Right atrium auricular region (tissue), 2 donors: ENCODE results near the gene TMEM131L. TPM values are rescaled to one million over a fixed set of nuclear protein-coding genes. Genes with fewer than 3 reads are reported as not detected.

Experiments
- DNase-seq: peaks from one replicate; pipeline ENCODE4 v3.0.0-alpha.2; 2019; ENCODE audit warnings: low spot score
- H3K27ac ChIP-seq, 2 donors: fragments of 200-600 bp; sonication (generic); 1 replicate in 1 of 2; 2 replicates in 1 of 2; pipeline ENCODE4 v1.5.1; 2016 to 2019
- H3K27me3 ChIP-seq, 2 donors: fragments of 200-600 bp; sonication (generic); one replicate each; pipeline versions ENCODE4 v1.5.1 to v1.6.0; 2017 to 2019
- H3K36me3 ChIP-seq: fragments of 200-600 bp; sonication (generic); one replicate; pipeline ENCODE4 v1.5.1; 2016
- H3K4me1 ChIP-seq, 2 donors: fragments of 200-600 bp; sonication (generic); one replicate each; pipeline versions ENCODE4 v1.5.1 to v1.6.0; 2017 to 2019
- H3K4me3 ChIP-seq, 2 donors: fragments of 200-600 bp; sonication (generic); 1 replicate in 1 of 2; 2 replicates in 1 of 2; pipeline ENCODE4 v1.5.1; 2017 to 2019; ENCODE audit warnings: mild to moderate bottlenecking in 1 of 2, moderate library complexity in 1 of 2
- H3K9me3 ChIP-seq, 2 donors: fragments of 200-600 bp; sonication (generic); one replicate each; pipeline ENCODE4 v1.5.1; 2019
- CTCF ChIP-seq, 2 donors: fragments of 200-600 bp; sonication (generic); IDR thresholded peaks; one replicate each; pipeline ENCODE4 v1.5.1; 2019; ENCODE audit warnings: antibody characterized with exemption in 2 of 2
- total RNA-seq, 2 donors: library from RNA; depleted of rRNA; stranded (reverse); fragments of >200 nt; gene quantifications; one replicate each; pipeline ENCODE4 v1.1.0, GENCODE V29; 2016

The TMEM131L gene
- total RNA-seq, 2 donors from 2014 or later, result 10.9 to 15.4 TPM

- Histone ChIP-seq H3K36me3 (no peaks in the 10 kb centered on the region), H3K4me1 (peaks cover 0 to 41% of the 10 kb centered on the region in 2 donors), H3K9me3 (no peaks in the 10 kb centered on the region), H3K27ac (peak overlapping the region; percentile 50 to 60), H3K27me3 (no peaks in the 10 kb centered on the region), H3K4me3 (no peak overlapping the region)
- TF ChIP-seq CTCF (IDR thresholded peaks at IDR 0.05), result no peak
- DNase-seq, result no peak
Measured at GRCh38 chr4:153513596-153513995, 47.4 kb downstream of the TMEM131L start.

GRCh38 chr4:153514001-153514526 lies 47.9 kb downstream of the TMEM131L start:
- TF ChIP-seq CTCF (IDR thresholded peaks at IDR 0.05), result no peak
- no peaks in the 10 kb centered on the region for H3K27me3 ChIP-seq
- no peak overlapping the region for H3K4me3 ChIP-seq
- no peak for DNase-seq
- H3K9me3 ChIP-seq, result no peaks in the 10 kb centered on the region
- H3K4me1 ChIP-seq, result peaks cover 0 to 46% of the 10 kb centered on the region in 2 donors
- H3K27ac ChIP-seq, result peak overlapping the region in 1 of 2 donors; percentile 60
- no peaks in the 10 kb centered on the region for H3K36me3 ChIP-seq

- no peaks in the 10 kb centered on the region for H3K9me3 ChIP-seq
- no peaks in the 10 kb centered on the region for H3K36me3 ChIP-seq
- peak overlapping the region; percentile 4 to 60 for H3K27ac ChIP-seq
- no peak overlapping the region for H3K4me3 ChIP-seq
- TF ChIP-seq CTCF (IDR thresholded peaks at IDR 0.05), result no peak
- H3K27me3 ChIP-seq, result no peaks in the 10 kb centered on the region
- no peak for DNase-seq
- H3K4me1 ChIP-seq, result peaks cover 0 to 54% of the 10 kb centered on the region in 2 donors
Measured at GRCh38 chr4:153514688-153515426, 48.7 kb downstream of the TMEM131L start.

- Histone ChIP-seq H3K4me1 (peaks cover 0 to 66% of the 10 kb centered on the region in 2 donors), H3K36me3 (no peaks in the 10 kb centered on the region), H3K4me3 (no peak overlapping the region), H3K27me3 (no peaks in the 10 kb centered on the region), H3K27ac (no peak overlapping the region), H3K9me3 (no peaks in the 10 kb centered on the region)
- DNase-seq, result no peak
- TF ChIP-seq CTCF (IDR thresholded peaks at IDR 0.05), result no peak
Measured at GRCh38 chr4:153517159-153517558, 51.0 kb downstream of the TMEM131L start.

GRCh38 chr4:153518001-153518400 lies 51.8 kb downstream of the TMEM131L start:
- no peak for TF ChIP-seq CTCF (IDR thresholded peaks at IDR 0.05)
- Histone ChIP-seq H3K4me3 (no peak overlapping the region), H3K9me3 (no peaks in the 10 kb centered on the region), H3K4me1 (peaks cover 0 to 57% of the 10 kb centered on the region in 2 donors), H3K27me3 (no peaks in the 10 kb centered on the region), H3K36me3 (no peaks in the 10 kb centered on the region), H3K27ac (peak overlapping the region; percentile 12 to 28)
- no peak for DNase-seq
